ENCODE data around the gene IGSF3.

The IGSF3 gene

GRCh38 chr1:116678732-116679090 is 11.2 kb upstream of the IGSF3 start:
- TF ChIP-seq, protein P1, sequence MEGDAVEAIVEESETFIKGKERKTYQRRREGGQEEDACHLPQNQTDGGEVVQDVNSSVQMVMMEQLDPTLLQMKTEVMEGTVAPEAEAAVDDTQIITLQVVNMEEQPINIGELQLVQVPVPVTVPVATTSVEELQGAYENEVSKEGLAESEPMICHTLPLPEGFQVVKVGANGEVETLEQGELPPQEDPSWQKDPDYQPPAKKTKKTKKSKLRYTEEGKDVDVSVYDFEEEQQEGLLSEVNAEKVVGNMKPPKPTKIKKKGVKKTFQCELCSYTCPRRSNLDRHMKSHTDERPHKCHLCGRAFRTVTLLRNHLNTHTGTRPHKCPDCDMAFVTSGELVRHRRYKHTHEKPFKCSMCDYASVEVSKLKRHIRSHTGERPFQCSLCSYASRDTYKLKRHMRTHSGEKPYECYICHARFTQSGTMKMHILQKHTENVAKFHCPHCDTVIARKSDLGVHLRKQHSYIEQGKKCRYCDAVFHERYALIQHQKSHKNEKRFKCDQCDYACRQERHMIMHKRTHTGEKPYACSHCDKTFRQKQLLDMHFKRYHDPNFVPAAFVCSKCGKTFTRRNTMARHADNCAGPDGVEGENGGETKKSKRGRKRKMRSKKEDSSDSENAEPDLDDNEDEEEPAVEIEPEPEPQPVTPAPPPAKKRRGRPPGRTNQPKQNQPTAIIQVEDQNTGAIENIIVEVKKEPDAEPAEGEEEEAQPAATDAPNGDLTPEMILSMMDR (conservative IDR thresholded peaks at IDR 0.05; ENCODE audit: low read depth, low read length): no peak
- Histone ChIP-seq H3K4me1 (ENCODE audit: low read depth, poor library complexity, severe bottlenecking) (no peaks in the 10 kb centered on the region), H4K20me1 (ENCODE audit: insufficient read depth) (no peaks in the 10 kb centered on the region), H3K36me3 (ENCODE audit: insufficient read depth) (no peaks in the 10 kb centered on the region), H3K4me3 (IDR thresholded peaks at IDR 0.05; ENCODE audit: insufficient read depth, low read depth, low read length) (no peak overlapping the region), H3K4me2 (no peak overlapping the region), H3K79me2 (ENCODE audit: insufficient read depth, low read depth) (no peaks in the 10 kb centered on the region), H3K27ac (no peak overlapping the region), H3K9ac (no peak overlapping the region), H3K27me3 (ENCODE audit: insufficient read depth, low read depth) (no peaks in the 10 kb centered on the region), H2AFZ (ENCODE audit: low read depth) (no peak overlapping the region)

- H4K20me1 ChIP-seq (ENCODE audit: insufficient read depth): no peaks in the 10 kb centered on the region
- H3K27ac ChIP-seq: no peak overlapping the region
- H3K79me2 ChIP-seq (ENCODE audit: insufficient read depth, low read depth): no peaks in the 10 kb centered on the region
These were observed 10.0 kb upstream of the IGSF3 start for GRCh38 chr1:116677474-116678062.

GRCh38 chr1:116676291-116676690 is 8.8 kb upstream of the IGSF3 start:
- no peaks in the 10 kb centered on the region for H3K4me1 ChIP-seq (ENCODE audit: low read depth, poor library complexity, severe bottlenecking)
- no peaks in the 10 kb centered on the region for H3K27me3 ChIP-seq (ENCODE audit: insufficient read depth, low read depth)
- TF ChIP-seq, protein P1 (conservative IDR thresholded peaks at IDR 0.05; ENCODE audit: low read depth, low read length): no peak
- H4K20me1 ChIP-seq (ENCODE audit: insufficient read depth): no peaks in the 10 kb centered on the region
- H3K9ac ChIP-seq: no peak overlapping the region
- H2AFZ ChIP-seq (ENCODE audit: low read depth): no peak overlapping the region
- H3K36me3 ChIP-seq (ENCODE audit: insufficient read depth): no peaks in the 10 kb centered on the region
- H3K79me2 ChIP-seq (ENCODE audit: insufficient read depth, low read depth): no peaks in the 10 kb centered on the region
- H3K4me2 ChIP-seq: no peak overlapping the region
- H3K27ac ChIP-seq: no peak overlapping the region
- no peak overlapping the region for H3K4me3 ChIP-seq (IDR thresholded peaks at IDR 0.05; ENCODE audit: insufficient read depth, low read depth, low read length)

More at GRCh38 chr1:116677474-116678062, 10.0 kb upstream of the IGSF3 start:
- H3K9ac ChIP-seq: no peak overlapping the region
- no peaks in the 10 kb centered on the region for H3K36me3 ChIP-seq (ENCODE audit: insufficient read depth)
- no peak overlapping the region for H3K4me3 ChIP-seq (IDR thresholded peaks at IDR 0.05; ENCODE audit: insufficient read depth, low read depth, low read length)
- no peaks in the 10 kb centered on the region for H3K27me3 ChIP-seq (ENCODE audit: insufficient read depth, low read depth)
- no peak overlapping the region for H2AFZ ChIP-seq (ENCODE audit: low read depth)
- no peak overlapping the region for H3K4me2 ChIP-seq
- no peaks in the 10 kb centered on the region for H3K4me1 ChIP-seq (ENCODE audit: low read depth, poor library complexity, severe bottlenecking)
- TF ChIP-seq, protein P1 (conservative IDR thresholded peaks at IDR 0.05; ENCODE audit: low read depth, low read length): no peak

- no peak overlapping the region for H3K27ac ChIP-seq
- H4K20me1 ChIP-seq (ENCODE audit: insufficient read depth): no peaks in the 10 kb centered on the region
- no peak overlapping the region for H2AFZ ChIP-seq (ENCODE audit: low read depth)
- H3K4me1 ChIP-seq (ENCODE audit: low read depth, poor library complexity, severe bottlenecking): no peaks in the 10 kb centered on the region
- no peak overlapping the region for H3K9ac ChIP-seq
- H3K79me2 ChIP-seq (ENCODE audit: insufficient read depth, low read depth): no peaks in the 10 kb centered on the region
- TF ChIP-seq, protein P1 (conservative IDR thresholded peaks at IDR 0.05; ENCODE audit: low read depth, low read length): no peak
- no peaks in the 10 kb centered on the region for H3K27me3 ChIP-seq (ENCODE audit: insufficient read depth, low read depth)
- H3K36me3 ChIP-seq (ENCODE audit: insufficient read depth): no peaks in the 10 kb centered on the region
- H3K4me3 ChIP-seq (IDR thresholded peaks at IDR 0.05; ENCODE audit: insufficient read depth, low read depth, low read length): no peak overlapping the region
- H3K4me2 ChIP-seq: no peak overlapping the region
These were observed 7.2 kb upstream of the IGSF3 start for GRCh38 chr1:116674751-116675150.

Data from KMS-11 (cell line).